SHP77 treated with DMSO at 0.1 percent for 48 hours (cell line): ENCODE measurements around the gene CSNK1G1.
"Not testable (repeated sequence)": the region's sequence is repeated elsewhere in the genome, so short reads cannot be mapped to it uniquely, and the experiment has no call there.

Experiments
- DNase-seq: peaks from one replicate; lab custom pipeline; 2025; lab: John Stamatoyannopoulos, UW

Gene CSNK1G1

GRCh38 chr15:64287953-64288352 lies 68.0 kb downstream of the CSNK1G1 start:
- DNase-seq: no peak

GRCh38 chr15:64286473-64286872 lies 69.5 kb downstream of the CSNK1G1 start:
- DNase-seq: no peak

DNA sequence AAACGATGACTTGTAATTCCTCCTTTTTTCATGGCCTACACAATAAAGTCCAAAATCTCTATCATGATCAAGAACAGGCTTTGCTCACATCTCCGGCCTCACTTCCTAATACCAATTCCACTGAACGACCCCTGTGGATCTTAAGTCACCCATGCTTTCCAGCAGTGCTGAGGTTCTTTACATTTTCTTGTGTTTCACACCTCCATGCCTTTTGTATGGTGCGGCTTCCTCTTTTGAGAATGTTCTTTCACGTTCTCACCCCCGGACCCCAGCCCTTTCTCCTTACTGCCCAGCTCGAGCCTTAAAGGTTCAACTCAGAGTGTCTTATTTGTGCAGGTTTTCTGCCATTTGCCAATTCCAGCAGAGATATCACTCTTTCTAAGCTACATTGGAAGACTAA lies 70.1 kb downstream of the CSNK1G1 start:
- no peak for DNase-seq

GRCh38 chr15:64285150-64285549 lies 70.8 kb downstream of the CSNK1G1 start:
- DNase-seq: no peak

GRCh38 chr15:64284042-64284441 lies 71.9 kb downstream of the CSNK1G1 start:
- no peak for DNase-seq

GRCh38 chr15:64282701-64283100 lies 73.3 kb downstream of the CSNK1G1 start:
- DNase-seq: no peak

GRCh38 chr15:64279131-64279530 lies 76.8 kb downstream of the CSNK1G1 start:
- no peak for DNase-seq

DNA sequence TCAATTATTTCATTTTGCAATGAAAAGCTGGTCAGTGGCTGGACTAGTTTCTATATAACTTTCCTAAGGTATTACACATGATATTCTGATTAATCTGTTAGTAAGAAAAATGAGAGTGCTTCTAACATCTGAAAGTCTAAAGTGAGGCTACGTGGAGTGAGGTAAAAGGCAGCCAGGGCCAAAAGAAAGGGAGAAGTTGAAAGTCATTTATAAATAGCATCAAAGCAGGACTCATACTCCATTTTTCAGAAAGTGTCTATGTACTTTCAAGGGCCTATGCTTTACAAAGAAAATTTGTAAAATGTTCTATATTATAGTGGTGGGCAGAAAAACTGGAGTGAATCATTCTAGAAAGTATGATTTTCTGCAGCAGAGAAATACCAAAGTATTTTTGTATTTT lies 80.0 kb downstream of the CSNK1G1 start:
- no peak for DNase-seq

DNA sequence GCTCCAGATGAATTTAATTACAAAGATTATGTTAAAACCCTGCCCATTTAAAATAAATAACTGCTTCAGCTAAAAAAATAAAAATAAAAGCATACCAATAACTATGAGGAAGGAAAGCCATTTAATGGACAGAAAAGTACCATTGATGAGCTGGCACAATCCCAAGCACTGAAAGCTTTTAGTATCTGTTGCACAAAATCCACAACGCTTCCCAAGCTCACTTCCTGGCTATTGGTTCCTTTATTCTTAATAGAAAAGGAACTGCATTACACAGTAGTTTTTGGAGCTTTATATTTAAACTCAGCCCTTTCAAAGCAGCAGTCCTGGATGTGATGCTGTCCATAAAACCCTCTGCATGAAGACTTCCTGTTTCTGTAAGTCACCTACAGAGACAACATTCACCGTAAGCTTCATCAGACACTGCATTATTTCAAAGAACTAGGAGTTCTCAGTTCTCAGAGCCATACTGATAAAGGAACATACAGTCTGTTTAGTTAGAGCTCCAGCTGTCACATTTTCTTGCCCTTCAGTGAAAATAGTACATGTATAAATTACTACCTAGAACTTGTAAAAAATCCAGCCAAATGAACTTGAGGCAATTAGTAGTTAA lies 81.5 kb downstream of the CSNK1G1 start:
- DNase-seq: no peak

DNA sequence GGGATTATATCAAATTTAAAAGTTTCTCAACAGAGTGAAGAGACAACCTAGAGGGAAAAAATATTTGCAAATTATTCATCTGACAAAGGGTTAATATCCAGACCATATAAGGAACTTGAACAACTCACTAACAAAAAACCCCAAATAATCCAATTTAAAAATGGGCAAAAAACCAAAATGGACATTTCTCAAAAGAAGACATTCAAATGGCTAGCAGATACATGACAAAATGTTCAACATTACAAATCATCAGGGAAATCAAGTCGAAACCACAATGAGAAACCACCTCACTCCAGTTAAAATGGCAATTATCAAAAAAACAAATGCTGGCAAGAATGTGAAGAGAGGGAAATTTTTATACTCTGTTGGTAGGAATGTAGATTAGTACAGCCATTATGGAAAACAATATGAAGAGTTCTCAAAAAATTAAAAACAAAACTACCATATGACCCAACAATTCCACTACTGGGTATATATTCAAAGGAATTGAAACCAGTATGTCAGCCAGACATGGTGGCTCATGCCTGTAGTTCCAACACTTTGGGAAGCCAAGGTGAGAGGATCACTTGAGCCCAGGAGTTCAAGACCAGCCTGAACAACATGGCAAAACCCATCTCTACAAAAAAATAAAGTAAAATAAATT lies 88.5 kb downstream of the CSNK1G1 start:
- no peak for DNase-seq

GRCh38 chr15:64265188-64265587 lies 90.8 kb downstream of the CSNK1G1 start:
- not testable (repeated sequence) for DNase-seq

GRCh38 chr15:64264502-64264901 lies 91.5 kb downstream of the CSNK1G1 start:
- no peak for DNase-seq

DNA sequence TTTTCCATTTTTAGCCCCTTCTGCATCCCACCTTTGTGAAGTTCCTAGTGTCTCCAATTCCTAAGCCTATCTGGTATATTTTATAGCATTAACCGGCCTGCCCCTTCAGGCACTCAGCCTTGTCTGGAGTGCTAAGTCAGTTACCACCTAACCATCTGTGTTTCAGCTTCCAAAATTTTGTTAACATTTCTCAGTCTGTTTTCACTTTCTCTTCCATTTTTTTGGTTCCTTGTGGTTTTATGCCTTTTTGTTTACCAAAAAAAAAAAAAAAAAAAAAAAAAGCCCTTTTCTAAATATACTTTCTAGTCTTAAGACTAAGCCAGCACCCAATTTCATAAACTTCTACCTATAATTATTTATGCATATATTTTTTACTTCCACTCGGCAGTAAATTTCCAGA lies 92.4 kb downstream of the CSNK1G1 start:
- DNase-seq: no peak

DNA sequence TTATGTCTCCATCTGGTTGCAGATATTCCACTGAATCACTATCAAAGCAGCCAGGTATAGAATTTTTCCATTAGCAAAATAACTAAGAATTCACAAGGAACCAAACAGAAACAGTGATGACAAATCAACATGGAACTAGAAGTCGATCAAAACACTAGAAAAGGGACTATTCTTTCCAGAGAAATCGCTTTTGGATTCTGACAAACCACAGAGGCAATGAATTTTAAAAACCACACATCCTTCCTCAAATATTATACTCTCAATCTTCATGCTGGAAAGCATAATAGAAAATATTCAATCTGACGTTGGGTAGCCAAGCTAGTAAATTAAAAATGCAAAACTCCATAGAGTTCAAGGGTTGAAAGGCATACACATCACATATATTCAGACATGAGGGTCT lies 99.9 kb downstream of the CSNK1G1 start:
- no peak for DNase-seq

GRCh38 chr15:64251658-64252057 lies 104.3 kb downstream of the CSNK1G1 start:
- DNase-seq: no peak

DNA sequence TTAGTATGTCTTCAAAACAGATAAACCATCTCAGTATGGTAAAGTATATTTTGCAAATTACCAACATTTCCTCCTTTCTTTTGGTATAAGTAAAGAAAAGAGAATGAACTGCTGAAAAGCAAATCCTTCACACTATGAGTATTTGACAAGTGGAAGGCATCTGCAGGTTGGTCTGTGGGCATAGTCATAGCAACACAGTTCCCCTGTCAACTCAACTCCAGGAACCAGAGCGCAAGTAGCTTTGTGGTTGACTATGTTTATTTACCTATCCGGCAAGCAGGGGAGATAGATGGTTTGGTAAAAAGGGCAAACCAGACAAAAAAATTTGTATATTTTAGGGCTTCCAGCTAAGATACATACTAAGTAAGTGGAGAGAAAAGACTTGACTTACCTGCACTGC lies 104.9 kb downstream of the CSNK1G1 start:
- DNase-seq: no peak

GRCh38 chr15:64249883-64250575 lies 105.9 kb downstream of the CSNK1G1 start:
- no peak for DNase-seq

DNA sequence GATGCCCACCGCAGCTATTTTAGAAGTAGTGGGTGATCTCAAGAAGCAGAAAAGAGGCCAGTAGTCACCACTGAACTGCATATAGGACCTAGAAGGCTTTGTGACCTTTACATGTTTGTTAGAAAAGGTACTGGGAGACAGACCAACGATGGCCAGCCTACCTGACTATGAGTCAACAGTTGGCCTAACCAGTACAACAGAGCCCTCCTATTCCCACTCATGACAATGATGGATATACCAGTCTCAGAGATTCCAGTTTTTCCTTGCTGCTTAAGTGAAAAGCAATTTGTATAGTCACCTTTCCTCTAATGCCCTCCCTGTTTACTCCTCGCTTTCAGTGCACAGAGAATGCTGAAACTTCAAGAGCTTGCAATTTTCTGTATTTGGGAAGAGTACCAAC lies 106.6 kb downstream of the CSNK1G1 start:
- DNase-seq: no peak

DNA sequence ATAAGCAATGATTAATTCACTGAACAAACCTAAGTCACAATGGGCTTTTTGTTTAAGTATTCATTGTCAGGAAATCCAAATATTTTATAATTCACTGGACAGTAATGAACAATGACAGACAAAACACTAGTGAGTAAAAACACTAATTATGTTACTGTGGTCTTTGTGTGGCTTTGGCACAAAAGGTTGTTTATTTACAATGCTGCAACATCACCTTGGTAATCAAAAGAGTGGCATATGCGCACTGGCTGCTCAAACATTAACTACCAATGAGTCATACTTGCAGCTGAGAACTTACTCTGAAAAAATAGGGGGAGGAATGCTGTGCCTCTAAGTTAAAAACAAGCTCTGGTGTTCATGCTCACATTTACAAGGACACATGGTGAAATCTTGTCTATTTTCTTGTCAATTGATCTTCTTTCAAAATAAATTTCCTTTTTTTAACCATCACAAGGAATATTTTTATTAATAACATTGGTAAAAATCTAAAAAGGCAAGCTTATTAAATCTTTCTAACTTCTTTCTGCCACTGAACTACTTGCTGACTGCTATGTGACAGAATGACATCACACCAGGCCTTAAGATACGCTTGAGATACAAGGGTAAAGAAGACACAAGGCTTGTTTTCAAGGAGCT lies 107.9 kb downstream of the CSNK1G1 start:
- peak; percentile 56 for DNase-seq

GRCh38 chr15:64247535-64247905 lies 108.5 kb downstream of the CSNK1G1 start:
- DNase-seq: no peak

DNA sequence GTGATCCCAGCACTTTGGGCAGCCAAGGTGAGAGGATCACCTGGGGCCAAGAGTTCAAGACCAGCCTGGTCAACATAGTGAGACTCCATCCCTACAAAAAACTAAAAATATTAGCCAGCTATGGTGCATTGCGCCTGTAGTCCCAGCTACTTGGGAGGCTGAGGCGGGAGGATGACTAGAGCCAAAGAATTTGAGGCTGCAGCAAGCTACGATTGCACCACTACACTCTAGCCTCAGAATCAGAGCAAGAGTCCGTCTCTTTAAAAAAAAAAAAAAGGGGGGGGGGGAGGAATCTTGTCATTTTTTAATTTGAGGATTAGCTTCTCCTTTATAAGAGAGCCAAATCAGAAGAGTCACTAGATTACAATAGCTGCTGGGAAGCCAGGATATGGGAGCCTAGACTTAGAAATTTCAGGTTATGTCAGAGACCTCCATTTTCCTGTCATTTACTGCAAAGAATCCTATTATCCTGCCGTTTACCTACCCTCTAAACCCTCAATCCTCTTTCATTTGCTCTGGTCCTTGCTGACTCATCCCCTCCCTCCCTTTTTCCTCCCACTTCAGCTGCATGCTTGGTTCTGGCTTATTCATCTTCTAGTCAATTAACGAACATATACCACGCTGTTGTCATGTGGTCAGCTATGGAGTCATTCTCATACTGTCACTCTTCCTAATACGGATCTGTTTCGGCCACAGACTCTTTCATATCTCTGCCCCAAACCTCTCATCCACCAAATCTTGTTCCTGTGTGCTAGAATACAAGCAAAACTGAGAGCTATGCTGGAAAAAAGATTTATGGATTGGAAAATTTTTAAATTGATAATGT lies 109.4 kb downstream of the CSNK1G1 start:
- peak; percentile 51 for DNase-seq

GRCh38 chr15:64245405-64245804 lies 110.6 kb downstream of the CSNK1G1 start:
- DNase-seq: no peak
